Gastroesophageal sphincter (tissue), 4 donors: ENCODE data around the gene COX4I2. TPM values are rescaled to one million over a fixed set of nuclear protein-coding genes. Genes with fewer than 3 reads are reported as not detected.

Source experiments
- ATAC-seq: fragments of 150-250 bp; one replicate; pipeline ENCODE4 v1.9.1; 2016; ENCODE audit warnings: mild to moderate bottlenecking, moderate library complexity
- H3K27ac ChIP-seq, 4 donors: fragments of 200-600 bp; sonication (generic) in 3 of 4; 1 replicate in 3 of 4; 2 replicates in 1 of 4; pipeline ENCODE4 v1.5.1; 2016 to 2019
- H3K27me3 ChIP-seq: fragments of 200-600 bp; sonication (generic); one replicate; pipeline ENCODE4 v1.5.1; 2019
- H3K36me3 ChIP-seq, 2 donors: fragments of 200-600 bp; sonication (generic); one replicate each; pipeline ENCODE4 v1.5.1; 2019; ENCODE audit warnings: control low read depth in 1 of 2
- H3K4me1 ChIP-seq, 3 donors: fragments of 200-600 bp; sonication (generic); 1 replicate in 2 of 3; 2 replicates in 1 of 3; pipeline ENCODE4 v1.5.1; 2016 to 2019; ENCODE audit warnings: control low read depth in 2 of 3
- H3K4me3 ChIP-seq, 2 donors: fragments of 200-600 bp; sonication (generic); one replicate each; pipeline ENCODE4 v1.5.1; 2019; ENCODE audit warnings: mild to moderate bottlenecking in 1 of 2, moderate library complexity in 1 of 2
- H3K9me3 ChIP-seq, 3 donors: fragments of 200-600 bp; sonication (generic); one replicate each; pipeline ENCODE4 v1.5.1; 2017 to 2019; ENCODE audit warnings: control low read depth in 2 of 3
- CTCF ChIP-seq, 4 experiments: fragments of 200-600 bp in 2 of 4; fragments of 450-650 bp in 2 of 4; sonication (generic) in 1 of 4; IDR thresholded peaks; one replicate each; pipeline ENCODE4 v1.5.1; 2017 to 2019; ENCODE audit warnings: antibody characterized with exemption in 4 of 4, mild to moderate bottlenecking in 2 of 4, moderate library complexity in 2 of 4
- EP300 ChIP-seq: sonication (generic); formaldehyde crosslinking; IDR thresholded peaks from one replicate; pipeline ENCODE4 v1.6.1; 2017; ENCODE audit warnings: antibody characterized with exemption, mild to moderate bottlenecking
- POLR2A ChIP-seq, 2 donors: fragments of 450-650 bp; IDR thresholded peaks; one replicate each; pipeline ENCODE4 v1.6.1; 2017; ENCODE audit warnings: antibody characterized with exemption in 2 of 2, mild to moderate bottlenecking in 2 of 2, moderate library complexity in 1 of 2
- POLR2AphosphoS5 ChIP-seq: sonication (generic); formaldehyde crosslinking; IDR thresholded peaks from one replicate; pipeline ENCODE4 v1.6.1; 2017; ENCODE audit warnings: antibody characterized with exemption
- WGBS, 2 donors: methylation state at CpG; one replicate each; pipeline ENCODE4 v1.1.5; 2018; ENCODE audit warnings: low coverage in 1 of 2; 5-methylcytosine and 5-hydroxymethylcytosine counted together
- total RNA-seq, 4 donors: library from RNA; depleted of rRNA; stranded (reverse); fragments of >200 nt; gene quantifications; one replicate each; pipeline ENCODE4 v1.1.0, GENCODE V29; 2016

The COX4I2 gene
- total RNA-seq, 4 donors from 2014 or later, result 4.6 to 40.9 (median 12.1) TPM; not detected in 1

DNA sequence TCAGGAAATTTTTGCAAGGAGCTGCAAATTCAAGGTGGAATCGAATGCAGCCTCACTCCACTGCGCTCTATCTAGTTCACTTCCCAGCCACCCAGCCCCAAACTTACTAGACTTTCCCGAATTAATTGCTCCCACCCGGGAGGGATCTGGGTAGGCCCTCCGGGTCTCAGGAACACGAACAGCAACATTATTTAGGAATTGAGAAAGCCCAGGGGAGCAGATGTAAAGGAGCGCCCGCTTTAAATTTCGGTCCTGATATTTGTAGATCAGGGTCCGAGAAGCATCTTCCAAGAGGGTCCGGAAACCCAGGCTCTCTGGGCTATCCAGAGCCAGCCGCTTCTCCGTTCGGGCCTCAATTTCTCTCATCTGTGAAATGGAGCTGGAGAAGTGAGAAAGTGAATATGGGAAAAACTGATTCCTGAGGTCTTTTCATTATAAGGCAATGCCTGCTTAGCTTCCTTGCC, 33.1 kb upstream of the COX4I2 start:
- H3K4me1 ChIP-seq, result peaks cover 0 to 68% (median 6%) of the 10 kb centered on the region in 3 donors
- no peak for TF ChIP-seq POLR2AphosphoS5
- TF ChIP-seq EP300, result no peak
- TF ChIP-seq POLR2A (IDR thresholded peaks at IDR 0.05), result no peak
- TF ChIP-seq CTCF (IDR thresholded peaks at IDR 0.05), result no peak
- WGBS, 2 donors, result 0 to 2% methylated on average over 9 to 14 of the region's 14 CpGs
- H3K27ac ChIP-seq, result peak overlapping the region; percentile 64 to 98 (median 92)
- peak; percentile 1 for ATAC-seq
- H3K27me3 ChIP-seq, result no peaks in the 10 kb centered on the region
- peak overlapping the region; percentile 41 to 78 for H3K4me3 ChIP-seq
- H3K9me3 ChIP-seq, result no peaks in the 10 kb centered on the region
- no peaks in the 10 kb centered on the region for H3K36me3 ChIP-seq

DNA sequence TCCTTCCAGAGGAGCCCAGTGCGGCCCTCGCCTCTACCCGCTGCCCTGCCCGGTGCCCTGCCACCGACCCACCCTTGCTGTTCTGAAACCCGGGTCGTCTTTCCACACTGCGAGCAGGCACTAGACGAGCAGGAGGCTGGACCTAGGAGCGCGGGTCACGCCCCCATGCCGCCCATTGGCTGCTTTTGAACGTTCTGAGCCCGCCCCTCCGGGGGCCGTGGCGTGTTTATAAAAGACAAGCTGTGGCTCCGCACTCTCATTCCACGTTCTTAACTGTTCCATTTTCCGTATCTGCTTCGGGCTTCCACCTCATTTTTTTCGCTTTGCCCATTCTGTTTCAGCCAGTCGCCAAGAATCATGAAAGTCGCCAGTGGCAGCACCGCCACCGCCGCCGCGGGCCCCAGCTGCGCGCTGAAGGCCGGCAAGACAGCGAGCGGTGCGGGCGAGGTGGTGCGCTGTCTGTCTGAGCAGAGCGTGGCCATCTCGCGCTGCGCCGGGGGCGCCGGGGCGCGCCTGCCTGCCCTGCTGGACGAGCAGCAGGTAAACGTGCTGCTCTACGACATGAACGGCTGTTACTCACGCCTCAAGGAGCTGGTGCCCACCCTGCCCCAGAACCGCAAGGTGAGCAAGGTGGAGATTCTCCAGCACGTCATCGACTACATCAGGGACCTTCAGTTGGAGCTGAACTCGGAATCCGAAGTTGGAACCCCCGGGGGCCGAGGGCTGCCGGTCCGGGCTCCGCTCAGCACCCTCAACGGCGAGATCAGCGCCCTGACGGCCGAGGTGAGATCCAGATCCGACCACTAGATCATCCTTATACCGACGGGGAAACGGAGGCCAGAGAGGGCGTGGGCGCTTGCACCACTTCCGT, 32.4 kb upstream of the COX4I2 start, which contains the start of gene ID1:
TSS of gene ID1 (plus strand) at position 259 of the 871 bp plus-strand sequence. CDS start at position 358, 99 bp downstream.
- 1 to 2% methylated on average over 14 to 19 of the region's 74 CpGs for WGBS, 2 donors
- Histone ChIP-seq H3K4me3 (peak within 1 kb of the TSS; percentile 41 to 78), H3K36me3 (no peaks in the 10 kb centered on the region), H3K4me1 (peaks cover 0 to 72% (median 6%) of the 10 kb centered on the region in 3 donors), H3K9me3 (no peaks in the 10 kb centered on the region), H3K27me3 (no peaks in the 10 kb centered on the region), H3K27ac (peak within 1 kb of the TSS; percentile 64 to 98 (median 92))
- TF ChIP-seq POLR2AphosphoS5, result peak; percentile 99
- no peak for TF ChIP-seq CTCF (IDR thresholded peaks at IDR 0.05)
- peak; percentile 19 for TF ChIP-seq EP300
- peak; percentile 98 for TF ChIP-seq POLR2A (IDR thresholded peaks at IDR 0.05)
- peak; percentile 85 for ATAC-seq

DNA sequence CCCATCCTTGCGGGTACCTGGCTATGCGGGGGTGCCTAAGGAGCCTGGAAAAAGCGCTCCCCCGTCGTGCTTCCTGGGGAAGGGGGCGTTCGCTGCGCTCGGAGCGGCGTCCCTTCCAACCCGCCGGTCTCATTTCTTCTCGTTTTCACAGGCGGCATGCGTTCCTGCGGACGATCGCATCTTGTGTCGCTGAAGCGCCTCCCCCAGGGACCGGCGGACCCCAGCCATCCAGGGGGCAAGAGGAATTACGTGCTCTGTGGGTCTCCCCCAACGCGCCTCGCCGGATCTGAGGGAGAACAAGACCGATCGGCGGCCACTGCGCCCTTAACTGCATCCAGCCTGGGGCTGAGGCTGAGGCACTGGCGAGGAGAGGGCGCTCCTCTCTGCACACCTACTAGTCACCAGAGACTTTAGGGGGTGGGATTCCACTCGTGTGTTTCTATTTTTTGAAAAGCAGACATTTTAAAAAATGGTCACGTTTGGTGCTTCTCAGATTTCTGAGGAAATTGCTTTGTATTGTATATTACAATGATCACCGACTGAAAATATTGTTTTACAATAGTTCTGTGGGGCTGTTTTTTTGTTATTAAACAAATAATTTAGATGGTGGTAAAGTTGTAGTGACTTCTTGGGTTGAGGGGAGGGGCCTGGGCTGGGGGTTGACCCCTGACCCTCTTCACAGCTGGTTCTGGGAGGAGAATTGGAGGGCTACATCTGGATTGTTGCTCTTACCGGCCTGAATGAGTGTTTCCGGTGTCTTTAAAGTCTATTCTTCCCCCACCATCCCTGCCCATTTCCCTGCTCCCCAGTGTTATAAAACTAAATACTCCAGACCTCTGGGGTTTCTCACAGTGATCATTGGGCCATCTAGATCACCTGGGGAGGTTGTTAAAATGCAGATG, 31.6 kb upstream of the COX4I2 start:
- peak overlapping the region; percentile 64 to 98 (median 92) for H3K27ac ChIP-seq
- H3K4me1 ChIP-seq, result peaks cover 0 to 81% (median 9%) of the 10 kb centered on the region in 3 donors
- TF ChIP-seq POLR2A (IDR thresholded peaks at IDR 0.05), result no peak
- no peak for TF ChIP-seq EP300
- no peak for TF ChIP-seq POLR2AphosphoS5
- no peak for TF ChIP-seq CTCF (IDR thresholded peaks at IDR 0.05)
- no peaks in the 10 kb centered on the region for H3K36me3 ChIP-seq
- H3K27me3 ChIP-seq, result no peaks in the 10 kb centered on the region
- H3K4me3 ChIP-seq, result peak overlapping the region; percentile 41 to 78
- ATAC-seq, result no peak
- 9 to 15% methylated on average over 5 to 7 of the region's 39 CpGs for WGBS, 2 donors
- no peaks in the 10 kb centered on the region for H3K9me3 ChIP-seq

- Histone ChIP-seq H3K36me3 (no peaks in the 10 kb centered on the region), H3K27me3 (no peaks in the 10 kb centered on the region), H3K4me1 (peaks cover 0 to 88% (median 9%) of the 10 kb centered on the region in 3 donors), H3K4me3 (peak overlapping the region; percentile 41 to 78), H3K27ac (peak overlapping the region; percentile 64 to 98 (median 92)), H3K9me3 (no peaks in the 10 kb centered on the region)
- TF ChIP-seq CTCF (IDR thresholded peaks at IDR 0.05) (no peak), POLR2AphosphoS5 (no peak), POLR2A (IDR thresholded peaks at IDR 0.05) (peak; percentile 31 to 35)
- WGBS, 2 donors, result 24 to 52% methylated on average over 3 of the region's 8 CpGs
- no peak for ATAC-seq
Observed at GRCh38 chr20:31606804-31607639, 30.7 kb upstream of the COX4I2 start.
